Measurements from ENCODE around the gene SPACA5B.
"Not testable (repeated sequence)": the region's sequence is repeated elsewhere in the genome, so short reads cannot be mapped to it uniquely, and the experiment has no call there.

Gene SPACA5B

GRCh38 chrX:48142697-48143096, 12.3 kb downstream of the SPACA5B start:
- H3K27ac ChIP-seq (ENCODE audit: low read depth, low read length); H3K9ac ChIP-seq (ENCODE audit: low read length); H3K4me3 ChIP-seq (ENCODE audit: low read length); H3K4me1 ChIP-seq (ENCODE audit: control insufficient read depth, insufficient read depth, low read length); H3K27me3 ChIP-seq (ENCODE audit: control insufficient read depth, insufficient read depth, low read length); H3K36me3 ChIP-seq (ENCODE audit: control insufficient read depth, insufficient read depth, low read length): not testable (repeated sequence)

GRCh38 chrX:48153769-48154168, 23.3 kb downstream of the SPACA5B start:
- Histone ChIP-seq H3K27ac (ENCODE audit: low read depth, low read length) (no peak overlapping the region), H3K9ac (ENCODE audit: low read length) (no peak overlapping the region), H3K27me3 (ENCODE audit: control insufficient read depth, insufficient read depth, low read length) (no peaks in the 10 kb centered on the region), H3K4me3 (ENCODE audit: low read length) (no peak overlapping the region), H3K36me3 (ENCODE audit: control insufficient read depth, insufficient read depth, low read length) (no peaks in the 10 kb centered on the region), H3K4me1 (ENCODE audit: control insufficient read depth, insufficient read depth, low read length) (no peaks in the 10 kb centered on the region)

DNA sequence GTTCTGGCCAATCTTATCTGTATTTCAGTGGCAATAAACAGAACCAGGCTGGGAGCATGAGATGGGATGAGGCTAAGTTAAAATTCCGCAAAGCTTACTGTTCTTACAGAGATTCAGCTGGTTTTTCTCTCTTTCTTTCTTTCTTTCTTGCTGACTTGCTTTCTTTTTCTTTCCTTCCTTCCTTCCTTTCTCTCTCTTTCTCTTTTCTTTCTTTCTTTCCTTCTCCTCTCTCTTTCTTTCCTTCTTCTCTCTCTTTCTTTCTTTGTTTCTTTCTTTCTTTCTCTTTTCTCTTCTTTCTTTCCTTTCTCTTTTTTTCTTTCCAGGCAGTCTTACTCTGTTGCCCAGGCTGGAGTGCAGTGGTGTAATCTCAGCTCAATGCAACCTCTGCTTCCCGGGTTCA, 24.4 kb downstream of the SPACA5B start:
- Histone ChIP-seq H3K4me1 (ENCODE audit: control insufficient read depth, insufficient read depth, low read length) (no peaks in the 10 kb centered on the region), H3K27me3 (ENCODE audit: control insufficient read depth, insufficient read depth, low read length) (no peaks in the 10 kb centered on the region), H3K9ac (ENCODE audit: low read length) (no peak overlapping the region), H3K4me3 (ENCODE audit: low read length) (no peak overlapping the region), H3K36me3 (ENCODE audit: control insufficient read depth, insufficient read depth, low read length) (no peaks in the 10 kb centered on the region), H3K27ac (ENCODE audit: low read depth, low read length) (no peak overlapping the region)

- no peaks in the 10 kb centered on the region for H3K36me3 ChIP-seq (ENCODE audit: control insufficient read depth, insufficient read depth, low read length)
- no peaks in the 10 kb centered on the region for H3K27me3 ChIP-seq (ENCODE audit: control insufficient read depth, insufficient read depth, low read length)
- H3K4me1 ChIP-seq (ENCODE audit: control insufficient read depth, insufficient read depth, low read length), result no peaks in the 10 kb centered on the region
- no peak overlapping the region for H3K4me3 ChIP-seq (ENCODE audit: low read length)
- H3K27ac ChIP-seq (ENCODE audit: low read depth, low read length), result no peak overlapping the region
- H3K9ac ChIP-seq (ENCODE audit: low read length), result no peak overlapping the region
Measured at GRCh38 chrX:48156014-48156413, 25.6 kb downstream of the SPACA5B start.

DNA sequence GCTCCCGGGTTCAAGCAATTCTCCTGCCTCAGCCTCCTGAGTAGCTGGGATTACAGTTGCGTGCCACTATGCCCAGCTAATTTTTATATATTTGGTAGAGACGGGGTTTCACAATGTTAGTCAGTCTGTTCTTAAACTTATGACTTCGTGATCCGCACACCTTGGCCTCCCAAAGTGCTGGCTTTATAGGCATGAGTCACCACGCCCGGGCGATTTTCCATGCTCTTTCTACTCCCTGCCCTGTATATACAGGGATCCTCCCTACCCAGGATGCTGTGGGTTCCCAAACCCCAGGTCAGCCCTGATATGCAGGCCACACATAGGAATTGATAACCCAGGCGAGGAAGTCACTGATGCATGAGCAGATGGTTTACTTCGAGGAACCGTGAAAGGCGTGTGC, 34.8 kb downstream of the SPACA5B start:
- Histone ChIP-seq H3K9ac (ENCODE audit: low read length) (no peak overlapping the region), H3K27ac (ENCODE audit: low read depth, low read length) (no peak overlapping the region), H3K4me1 (ENCODE audit: control insufficient read depth, insufficient read depth, low read length) (no peaks in the 10 kb centered on the region), H3K4me3 (ENCODE audit: low read length) (no peak overlapping the region), H3K36me3 (ENCODE audit: control insufficient read depth, insufficient read depth, low read length) (no peaks in the 10 kb centered on the region), H3K27me3 (ENCODE audit: control insufficient read depth, insufficient read depth, low read length) (no peaks in the 10 kb centered on the region)

- H3K27ac ChIP-seq (ENCODE audit: low read depth, low read length), result not testable (repeated sequence)
Measured at GRCh38 chrX:48166322-48166721, 35.9 kb downstream of the SPACA5B start.

GRCh38 chrX:48179691-48180090, 49.3 kb downstream of the SPACA5B start:
- H3K27me3 ChIP-seq (ENCODE audit: control insufficient read depth, insufficient read depth, low read length), result no peaks in the 10 kb centered on the region
- no peak overlapping the region for H3K4me3 ChIP-seq (ENCODE audit: low read length)
- no peak overlapping the region for H3K27ac ChIP-seq (ENCODE audit: low read depth, low read length)
- no peaks in the 10 kb centered on the region for H3K4me1 ChIP-seq (ENCODE audit: control insufficient read depth, insufficient read depth, low read length)
- H3K36me3 ChIP-seq (ENCODE audit: control insufficient read depth, insufficient read depth, low read length), result no peaks in the 10 kb centered on the region
- no peak overlapping the region for H3K9ac ChIP-seq (ENCODE audit: low read length)

More at GRCh38 chrX:48166322-48166721, 35.9 kb downstream of the SPACA5B start:
- not testable (repeated sequence) for H3K36me3 ChIP-seq (ENCODE audit: control insufficient read depth, insufficient read depth, low read length); H3K4me1 ChIP-seq (ENCODE audit: control insufficient read depth, insufficient read depth, low read length); H3K9ac ChIP-seq (ENCODE audit: low read length); H3K27me3 ChIP-seq (ENCODE audit: control insufficient read depth, insufficient read depth, low read length); H3K4me3 ChIP-seq (ENCODE audit: low read length)

DNA sequence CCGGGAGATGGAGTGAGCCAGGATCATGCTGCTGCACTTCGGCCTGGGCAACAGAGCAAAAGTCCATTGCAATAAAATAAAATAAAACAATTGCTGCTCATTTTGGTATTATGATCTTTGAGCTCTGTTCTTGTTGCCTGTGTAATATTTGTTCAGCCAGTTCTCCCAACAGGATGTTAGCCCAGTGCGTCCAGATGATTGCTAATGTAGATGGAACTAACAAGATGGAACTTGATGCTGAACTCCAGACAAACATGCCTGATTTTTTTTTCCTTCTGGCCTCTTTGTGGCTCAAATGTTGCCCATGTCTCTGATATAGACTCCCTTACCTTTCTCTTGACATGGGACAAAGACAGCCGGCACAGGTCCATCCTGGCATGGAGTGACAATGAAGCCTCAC, 50.4 kb downstream of the SPACA5B start:
- Histone ChIP-seq H3K27ac (ENCODE audit: low read depth, low read length) (no peak overlapping the region), H3K4me3 (ENCODE audit: low read length) (no peak overlapping the region), H3K36me3 (ENCODE audit: control insufficient read depth, insufficient read depth, low read length) (no peaks in the 10 kb centered on the region), H3K4me1 (ENCODE audit: control insufficient read depth, insufficient read depth, low read length) (no peaks in the 10 kb centered on the region), H3K9ac (ENCODE audit: low read length) (no peak overlapping the region), H3K27me3 (ENCODE audit: control insufficient read depth, insufficient read depth, low read length) (no peaks in the 10 kb centered on the region)

DNA sequence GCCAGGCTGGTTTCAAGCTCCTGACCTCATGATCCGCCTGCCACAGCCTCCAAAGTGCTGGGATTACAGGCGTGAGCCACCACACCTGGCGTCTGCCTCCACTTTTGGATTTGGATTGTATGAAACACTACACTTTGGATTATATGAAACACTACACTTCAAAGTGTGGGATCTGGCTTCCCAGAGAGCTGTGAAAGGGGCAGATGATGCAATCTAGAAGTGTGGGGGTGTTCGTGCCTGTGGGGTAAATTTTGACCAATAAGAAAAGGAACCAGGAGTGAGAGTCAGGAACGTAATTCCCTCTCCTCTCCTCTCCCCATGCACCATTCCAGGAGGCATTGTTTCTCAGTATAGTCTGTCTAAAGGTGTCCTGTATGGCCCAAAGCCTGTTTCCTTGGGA, 51.5 kb downstream of the SPACA5B start:
- H3K4me1 ChIP-seq (ENCODE audit: control insufficient read depth, insufficient read depth, low read length); H3K27ac ChIP-seq (ENCODE audit: low read depth, low read length); H3K4me3 ChIP-seq (ENCODE audit: low read length); H3K27me3 ChIP-seq (ENCODE audit: control insufficient read depth, insufficient read depth, low read length); H3K36me3 ChIP-seq (ENCODE audit: control insufficient read depth, insufficient read depth, low read length); H3K9ac ChIP-seq (ENCODE audit: low read length): not testable (repeated sequence)
